ENCODE data around the gene VWA8. TPM values are rescaled to one million over a fixed set of nuclear protein-coding genes. Genes with fewer than 3 reads are reported as not detected.

Gene VWA8
- polyA plus RNA-seq, 1 donor (not counting 4 experiments of a cell fraction or from before 2014, with no cell fraction given) = 17.8 TPM

- H2AFZ ChIP-seq (ENCODE audit: control insufficient read depth, low read length) = no peak overlapping the region
- no peaks in the 10 kb centered on the region for H3K27me3 ChIP-seq (ENCODE audit: control insufficient read depth, extremely low read depth, insufficient read depth, low read length)
- H3K27ac ChIP-seq (ENCODE audit: control insufficient read depth, insufficient read depth, low read length) = no peak overlapping the region
- H3K4me2 ChIP-seq (ENCODE audit: control insufficient read depth, extremely low read depth, insufficient read depth, low read depth, low read length) = no peak overlapping the region
- H4K20me1 ChIP-seq (ENCODE audit: control insufficient read depth, extremely low read depth, insufficient read depth, low read length) = no peaks in the 10 kb centered on the region
- DNase-seq (ENCODE audit: low read depth, low spot score) (no peak), FAIRE-seq (no peak)
- dilution Hi-C loops (cut with MboI; ENCODE audit: extremely low pct_ligation_motif_present, low sequenced_read_pairs) = no loop called here
- no peaks in the 10 kb centered on the region for H3K79me2 ChIP-seq (ENCODE audit: control insufficient read depth, insufficient read depth, low read length)
- no peaks in the 10 kb centered on the region for H3K9me3 ChIP-seq (ENCODE audit: control insufficient read depth, low read depth, low read length)
- peaks cover 4% of the 10 kb centered on the region for H3K9me1 ChIP-seq (ENCODE audit: control insufficient read depth, extremely low read depth, insufficient read depth, low read length)
- TF ChIP-seq CTCF (optimal IDR thresholded peaks at IDR 0.05 in 1 of 3, IDR thresholded peaks at IDR 0.05 in 1 of 3, conservative IDR thresholded peaks at IDR 0.05 in 1 of 3; ENCODE audit: extremely low read depth in 1 of 3, insufficient read depth in 2 of 3, low read length in 3 of 3) (no peak), EZH2 (IDR thresholded peaks at IDR 0.05; ENCODE audit: low read length) (no peak)
- peaks cover 30% of the 10 kb centered on the region for H3K4me1 ChIP-seq (ENCODE audit: control insufficient read depth, extremely low read depth, insufficient read depth, low read length)
- H3K36me3 ChIP-seq (ENCODE audit: control insufficient read depth in 2 of 2, extremely low read depth in 1 of 2, insufficient read depth in 2 of 2, low read length in 2 of 2) = peaks cover 4 to 9% of the 10 kb centered on the region in 2 experiments
- H3K4me3 ChIP-seq (ENCODE audit: control insufficient read depth in 2 of 3, extremely low read depth in 1 of 3, insufficient read depth in 2 of 3, low read depth in 1 of 3, low read length in 3 of 3) = no peak overlapping the region
- H3K9ac ChIP-seq (ENCODE audit: control insufficient read depth, extremely low read depth, insufficient read depth, low read length) = no peak overlapping the region
Observed at GRCh38 chr13:41608111-41608838, 352.6 kb downstream of the VWA8 start.

- Histone ChIP-seq H3K9me3 (ENCODE audit: control insufficient read depth, low read depth, low read length) (no peaks in the 10 kb centered on the region), H3K27me3 (ENCODE audit: control insufficient read depth, extremely low read depth, insufficient read depth, low read length) (no peaks in the 10 kb centered on the region), H3K4me1 (ENCODE audit: control insufficient read depth, extremely low read depth, insufficient read depth, low read length) (peaks cover 28% of the 10 kb centered on the region), H3K9me1 (ENCODE audit: control insufficient read depth, extremely low read depth, insufficient read depth, low read length) (peaks cover 4% of the 10 kb centered on the region), H3K36me3 (ENCODE audit: control insufficient read depth in 2 of 2, extremely low read depth in 1 of 2, insufficient read depth in 2 of 2, low read length in 2 of 2) (peaks cover 4 to 7% of the 10 kb centered on the region in 2 experiments), H4K20me1 (ENCODE audit: control insufficient read depth, extremely low read depth, insufficient read depth, low read length) (no peaks in the 10 kb centered on the region), H3K4me3 (ENCODE audit: control insufficient read depth in 2 of 3, extremely low read depth in 1 of 3, insufficient read depth in 2 of 3, low read depth in 1 of 3, low read length in 3 of 3) (no peak overlapping the region), H3K79me2 (ENCODE audit: control insufficient read depth, insufficient read depth, low read length) (no peaks in the 10 kb centered on the region), H3K4me2 (ENCODE audit: control insufficient read depth, extremely low read depth, insufficient read depth, low read depth, low read length) (no peak overlapping the region), H3K9ac (ENCODE audit: control insufficient read depth, extremely low read depth, insufficient read depth, low read length) (no peak overlapping the region), H2AFZ (ENCODE audit: control insufficient read depth, low read length) (no peak overlapping the region), H3K27ac (ENCODE audit: control insufficient read depth, insufficient read depth, low read length) (no peak overlapping the region)
- dilution Hi-C loops (cut with MboI; ENCODE audit: extremely low pct_ligation_motif_present, low sequenced_read_pairs) = no loop called here
- no peak for DNase-seq (ENCODE audit: low read depth, low spot score)
- FAIRE-seq = no peak
- TF ChIP-seq EZH2 (IDR thresholded peaks at IDR 0.05; ENCODE audit: low read length) (no peak), CTCF (optimal IDR thresholded peaks at IDR 0.05 in 1 of 3, IDR thresholded peaks at IDR 0.05 in 1 of 3, conservative IDR thresholded peaks at IDR 0.05 in 1 of 3; ENCODE audit: extremely low read depth in 1 of 3, insufficient read depth in 2 of 3, low read length in 3 of 3) (no peak)
Observed at GRCh38 chr13:41606646-41607045, 354.3 kb downstream of the VWA8 start.
